Measurements from ENCODE around the gene RBMS3. TPM values are rescaled to one million over a fixed set of nuclear protein-coding genes. Genes with fewer than 3 reads are reported as not detected.

RBMS3 gene
- total RNA-seq, 1 experiment from 2014 or later = 0.42 TPM

GRCh38 chr3:29348316-29348715 lies 67.4 kb downstream of the RBMS3 start:
- no peak overlapping the region for H3K4me3 ChIP-seq (replicated peaks in 1 of 2; ENCODE audit: low read depth in 1 of 2, low read length in 2 of 2)
- no peak overlapping the region for H3K9ac ChIP-seq (ENCODE audit: low read length)
- H3K36me3 ChIP-seq (ENCODE audit: control insufficient read depth in 1 of 2, insufficient read depth in 2 of 2, low read length in 2 of 2) = no peaks in the 10 kb centered on the region
- no peak for TF ChIP-seq POLR2AphosphoS5 (IDR thresholded peaks at IDR 0.05; ENCODE audit: low read depth, low read length)
- no peak for TF ChIP-seq ZFX (IDR thresholded peaks at IDR 0.05)
- TF ChIP-seq ELF1 (IDR thresholded peaks at IDR 0.05; ENCODE audit: borderline replicate concordance, low read depth) = no peak
- TF ChIP-seq JUND (IDR thresholded peaks at IDR 0.05) = no peak
- no peak for TF ChIP-seq ATF3 (IDR thresholded peaks at IDR 0.05)
- TF ChIP-seq TCF7L2 (IDR thresholded peaks at IDR 0.05; ENCODE audit: borderline replicate concordance, extremely low read depth, insufficient read depth, insufficient read length) = no peak
- no peak for TF ChIP-seq SP1 (IDR thresholded peaks at IDR 0.05; ENCODE audit: low read depth)
- no peak for TF ChIP-seq EGR1 (IDR thresholded peaks at IDR 0.05; ENCODE audit: low read depth)
- TF ChIP-seq SRF (IDR thresholded peaks at IDR 0.05; ENCODE audit: low read depth) = no peak
- TF ChIP-seq FOSL1 (IDR thresholded peaks at IDR 0.05; ENCODE audit: low read depth) = no peak
- TF ChIP-seq POLR2A (IDR thresholded peaks at IDR 0.05; ENCODE audit: borderline replicate concordance, extremely low read depth, insufficient read depth, insufficient read length) = no peak
- TF ChIP-seq EZH2 (IDR thresholded peaks at IDR 0.05) = no peak
- no peak for TF ChIP-seq CBX3 (IDR thresholded peaks at IDR 0.05; ENCODE audit: low read depth)
- TF ChIP-seq SIN3A (IDR thresholded peaks at IDR 0.05; ENCODE audit: low read depth) = no peak
- no peak for TF ChIP-seq YY1 (IDR thresholded peaks at IDR 0.05; ENCODE audit: extremely low read depth, insufficient replicate concordance, low read depth, low read length)
- no peak for TF ChIP-seq ZNF274 (IDR thresholded peaks at IDR 0.05; ENCODE audit: low read depth, low read length)
- no peak for TF ChIP-seq CTCF (IDR thresholded peaks at IDR 0.05 in 2 of 3, conservative IDR thresholded peaks at IDR 0.05 in 1 of 3; ENCODE audit: borderline replicate concordance in 1 of 3, insufficient read depth in 1 of 3, low read depth in 2 of 3, low read length in 2 of 3)
- ChIA-PET RAD21 (ENCODE audit: low non-redundant PET in 1 of 2, low total read pairs in 2 of 2, uncharacterized antibody in 2 of 2, unreplicated experiment in 2 of 2) (no interaction called here), CTCF (no interaction called here), POLR2A (no interaction called here)
- no peak overlapping the region for H3K4me2 ChIP-seq (ENCODE audit: low read length)
- no peaks in the 10 kb centered on the region for H3K9me2 ChIP-seq (ENCODE audit: insufficient read depth)
- H3K79me2 ChIP-seq (ENCODE audit: insufficient read depth, low read length) = no peaks in the 10 kb centered on the region
- BruUV-seq (replicated peaks) = no TSS peak
- intact Hi-C loops (cut with micrococcal nuclease) = no loop called here
- H3K9me3 ChIP-seq (ENCODE audit: control insufficient read depth in 1 of 2, insufficient read depth in 1 of 2, low read depth in 1 of 2, low read length in 2 of 2) = no peaks in the 10 kb centered on the region
- H4K20me1 ChIP-seq (ENCODE audit: insufficient read depth) = no peaks in the 10 kb centered on the region
- DNase-seq (ENCODE audit: low read depth, low spot score) (no peak), ATAC-seq (no peak)
- H2AFZ ChIP-seq (ENCODE audit: low read depth, low read length, poor library complexity, severe bottlenecking) = no peak overlapping the region
- no peaks in the 10 kb centered on the region for H3K4me1 ChIP-seq (ENCODE audit: control insufficient read depth in 1 of 2, insufficient read depth in 2 of 2, low read length in 2 of 2)
- no peak overlapping the region for H3K27ac ChIP-seq (ENCODE audit: low read depth, low read length)
- H3K27me3 ChIP-seq (ENCODE audit: insufficient read depth, low read length) = no peaks in the 10 kb centered on the region

All from HCT116 (cell line).